DOHH2 (cell line): ENCODE data around the gene ZDHHC1.

Source experiments
- H3F3A ChIP-seq: fragments of 200-600 bp; sonication (generic), shearing (Covaris generic); 2 replicates; pipeline ENCODE4 v1.6.0; 2016; ENCODE audit warnings: antibody characterized with exemption, mild to moderate bottlenecking; ENCODE audit not compliant: control insufficient read depth, insufficient read depth
- H3K27ac ChIP-seq: fragments of 200-600 bp; sonication (generic); 2 replicates; pipeline ENCODE4 v1.5.1; 2014; ENCODE audit warnings: low read depth, mild to moderate bottlenecking, low read length, moderate library complexity
- H3K27me3 ChIP-seq: fragments of 200-600 bp; sonication (generic); 2 replicates; pipeline ENCODE4 v1.6.1; 2014; ENCODE audit warnings: mild to moderate bottlenecking, low read length, mixed read lengths; ENCODE audit not compliant: control insufficient read depth
- H3K36me3 ChIP-seq: fragments of 200-600 bp; sonication (generic); 2 replicates; pipeline ENCODE4 v1.6.1; 2014; ENCODE audit warnings: mild to moderate bottlenecking, low read length, moderate library complexity, mixed read lengths; ENCODE audit not compliant: control insufficient read depth
- H3K4me1 ChIP-seq: fragments of 200-600 bp; sonication (generic); 2 replicates; pipeline ENCODE4 v1.6.1; 2014; ENCODE audit warnings: mild to moderate bottlenecking, low read length, mixed read lengths; ENCODE audit not compliant: control insufficient read depth
- H3K4me2 ChIP-seq: fragments of 200-600 bp; sonication (generic); 2 replicates; pipeline ENCODE4 v1.6.0; 2014; ENCODE audit warnings: mild to moderate bottlenecking, low read length, moderate library complexity
- H3K4me3 ChIP-seq: fragments of 200-600 bp; sonication (generic); 2 replicates; pipeline ENCODE4 v1.5.1; 2014; ENCODE audit warnings: mild to moderate bottlenecking, low read length, mixed read lengths
- H3K79me2 ChIP-seq: fragments of 200-600 bp; sonication (generic); 2 replicates; pipeline ENCODE4 v1.6.1; 2014; ENCODE audit warnings: mild to moderate bottlenecking, low read length, mixed read lengths; ENCODE audit not compliant: control insufficient read depth
- H3K9me2 ChIP-seq: fragments of 200-600 bp; sonication (generic); replicated peaks from 2 replicates; pipeline ENCODE4 v1.6.1; 2014; ENCODE audit warnings: mild to moderate bottlenecking, low read length, mixed read lengths; ENCODE audit not compliant: control insufficient read depth
- H3K9me3 ChIP-seq: fragments of 200-600 bp; sonication (generic); 2 replicates; pipeline ENCODE4 v1.6.1; 2014; ENCODE audit warnings: antibody characterized with exemption, low read length, mixed read lengths; ENCODE audit not compliant: control insufficient read depth, insufficient read depth
- H4K20me1 ChIP-seq: fragments of 200-600 bp; sonication (generic); 2 replicates; pipeline ENCODE4 v1.6.0; 2014; ENCODE audit warnings: low read depth, mild to moderate bottlenecking, antibody characterized with exemption, low read length, moderate library complexity; ENCODE audit not compliant: control insufficient read depth, insufficient read depth
- CTCF ChIP-seq: fragments of 200-600 bp; sonication (generic); IDR thresholded peaks from one replicate; pipeline ENCODE4 v1.5.1; 2014; ENCODE audit warnings: antibody characterized with exemption, mild to moderate bottlenecking, low read depth, low read length; ENCODE audit not compliant: poor library complexity, severe bottlenecking
- EZH2phosphoT487 ChIP-seq: fragments of 200-600 bp; sonication (generic); IDR thresholded peaks from 2 replicates; pipeline ENCODE4 v1.6.1; 2017; ENCODE audit warnings: borderline replicate concordance, mild to moderate bottlenecking, antibody characterized with exemption, low read length, moderate library complexity, mixed read lengths

ZDHHC1 gene

GRCh38 chr16:67407176-67407787 lies 9.0 kb downstream of the ZDHHC1 start:
- Histone ChIP-seq H3K4me2 (no peak overlapping the region), H3K9me3 (no peaks in the 10 kb centered on the region), H3K27me3 (no peaks in the 10 kb centered on the region; the same call in 1 of the 2 replicates), H3K4me1 (no peaks in the 10 kb centered on the region), H3K79me2 (no peaks in the 10 kb centered on the region), H3K27ac (no peak overlapping the region), H3K36me3 (no peaks in the 10 kb centered on the region), H3K9me2 (no peaks in the 10 kb centered on the region), H4K20me1 (no peaks in the 10 kb centered on the region), H3K4me3 (no peak overlapping the region), H3F3A (no peaks in the 10 kb centered on the region)
- TF ChIP-seq CTCF: no peak
- TF ChIP-seq EZH2phosphoT487: no peak

- H4K20me1 ChIP-seq: no peaks in the 10 kb centered on the region
- no peaks in the 10 kb centered on the region for H3F3A ChIP-seq
- TF ChIP-seq CTCF (no peak), EZH2phosphoT487 (no peak)
- no peaks in the 10 kb centered on the region for H3K9me2 ChIP-seq
- H3K79me2 ChIP-seq: no peaks in the 10 kb centered on the region
- H3K4me2 ChIP-seq: no peak overlapping the region
- H3K27ac ChIP-seq: no peak overlapping the region
- no peaks in the 10 kb centered on the region for H3K4me1 ChIP-seq
- no peaks in the 10 kb centered on the region for H3K36me3 ChIP-seq
- no peak overlapping the region for H3K4me3 ChIP-seq
- H3K27me3 ChIP-seq: no peaks in the 10 kb centered on the region; the same call in 1 of the 2 replicates
- H3K9me3 ChIP-seq: no peaks in the 10 kb centered on the region
Observed at GRCh38 chr16:67406111-67406971, 9.9 kb downstream of the ZDHHC1 start.

DNA sequence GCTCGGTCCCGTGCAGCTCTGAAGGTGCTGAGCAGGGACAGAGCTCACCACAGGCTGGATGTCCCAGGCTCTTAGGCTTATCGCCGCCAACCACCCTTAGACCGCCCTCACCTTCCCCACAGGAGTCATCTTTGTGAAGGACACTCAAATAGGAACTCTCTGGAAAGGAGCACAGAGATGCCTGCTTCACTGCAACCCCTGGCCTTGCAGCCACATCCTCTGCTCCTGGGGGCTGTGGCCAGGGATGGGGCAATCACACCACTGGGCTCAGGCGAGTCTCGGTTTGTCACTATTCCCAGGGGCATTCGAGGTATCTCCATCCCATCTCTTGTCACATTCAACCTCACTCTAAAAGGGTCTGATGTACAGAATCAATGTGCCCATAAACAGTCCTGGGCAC lies 10.9 kb downstream of the ZDHHC1 start:
- Histone ChIP-seq H3K9me2 (no peaks in the 10 kb centered on the region), H3K79me2 (no peaks in the 10 kb centered on the region), H3K4me2 (no peak overlapping the region), H3K27me3 (no peaks in the 10 kb centered on the region), H3K27ac (no peak overlapping the region), H3K36me3 (no peaks in the 10 kb centered on the region), H3K4me1 (no peaks in the 10 kb centered on the region), H4K20me1 (no peaks in the 10 kb centered on the region), H3F3A (no peaks in the 10 kb centered on the region), H3K9me3 (no peaks in the 10 kb centered on the region), H3K4me3 (no peak overlapping the region)
- no peak for TF ChIP-seq CTCF
- TF ChIP-seq EZH2phosphoT487: no peak
